ENCODE measurements around the gene DERA. TPM values are rescaled to one million over a fixed set of nuclear protein-coding genes. Genes with fewer than 3 reads are reported as not detected.
"Not testable (repeated sequence)": the region's sequence is repeated elsewhere in the genome, so short reads cannot be mapped to it uniquely, and the experiment has no call there.

The DERA gene
- total RNA-seq, 1 donor from 2014 or later, result 15.9 TPM

DNA sequence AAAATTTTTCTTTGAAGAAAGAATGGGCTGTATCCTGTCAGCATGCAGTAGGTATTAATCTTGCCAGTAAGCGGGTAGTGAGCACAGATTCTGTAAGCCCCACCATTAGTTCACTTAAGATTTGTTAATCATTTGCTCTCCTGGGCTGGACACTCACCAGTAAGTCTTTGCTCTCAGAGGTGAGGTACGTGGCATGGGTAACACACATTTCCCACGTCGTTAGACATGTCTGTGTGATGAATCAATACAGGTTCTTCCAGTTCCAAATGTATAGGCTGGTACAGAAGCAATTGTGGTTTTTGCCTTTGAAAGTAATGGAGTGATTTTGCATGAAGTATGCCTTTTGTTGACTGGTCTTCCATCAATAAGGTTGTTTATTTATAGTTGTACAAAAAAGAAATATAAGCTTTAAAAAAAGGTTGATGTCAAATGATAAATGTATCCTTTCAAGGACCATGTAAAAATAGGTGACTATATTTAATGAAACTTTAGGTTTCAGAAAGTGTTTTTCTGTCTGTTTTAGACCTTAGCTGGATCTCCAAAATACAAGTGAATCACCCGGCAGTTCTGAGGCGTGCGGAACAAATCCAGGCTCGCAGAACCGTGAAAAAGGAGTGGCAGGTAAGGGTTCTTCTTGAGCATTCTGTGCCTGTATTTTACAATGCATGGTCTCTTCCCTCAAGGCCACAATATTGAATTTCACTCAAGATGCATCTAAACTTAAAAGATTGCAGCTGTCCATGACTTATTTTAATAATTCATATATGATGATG is 45.5 kb downstream of the DERA start:
- DNase-seq, result no peak
- Mint-ChIP-seq H3K27me3 (no peaks in the 10 kb centered on the region), H3K4me1 (no peaks in the 10 kb centered on the region), H3K36me3 (ENCODE audit: low read depth) (peaks cover 7% of the 10 kb centered on the region), H3K27ac (no peak overlapping the region), H3K4me3 (no peak overlapping the region), H3K9me3 (no peaks in the 10 kb centered on the region)
- intact Hi-C loops (cut with micrococcal nuclease), result no loop called here

DNA sequence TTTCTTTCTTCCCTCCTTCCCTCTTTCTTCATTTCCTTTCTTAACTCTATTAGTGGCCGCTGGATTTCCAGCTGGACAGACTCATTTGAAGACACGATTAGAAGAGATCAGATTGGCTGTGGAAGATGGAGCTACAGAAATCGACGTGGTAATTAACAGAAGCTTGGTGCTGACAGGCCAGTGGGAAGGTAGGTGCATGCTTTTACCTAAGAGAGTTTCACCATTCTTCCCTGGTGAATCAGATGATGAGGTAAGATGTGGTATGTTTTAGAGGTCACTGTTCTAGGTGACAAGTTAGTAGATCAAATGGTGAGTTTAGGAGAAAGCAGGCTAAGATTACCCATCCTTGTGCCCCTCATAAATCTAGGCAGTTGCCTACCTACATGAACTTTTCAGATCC is 51.6 kb downstream of the DERA start:
- Mint-ChIP-seq H3K27me3 (no peaks in the 10 kb centered on the region), H3K4me1 (peaks cover 1% of the 10 kb centered on the region), H3K36me3 (ENCODE audit: low read depth) (peaks cover 10% of the 10 kb centered on the region), H3K27ac (no peak overlapping the region), H3K9me3 (no peaks in the 10 kb centered on the region), H3K4me3 (no peak overlapping the region)
- DNase-seq, result no peak
- intact Hi-C loops (cut with micrococcal nuclease), result no loop called here

DNA sequence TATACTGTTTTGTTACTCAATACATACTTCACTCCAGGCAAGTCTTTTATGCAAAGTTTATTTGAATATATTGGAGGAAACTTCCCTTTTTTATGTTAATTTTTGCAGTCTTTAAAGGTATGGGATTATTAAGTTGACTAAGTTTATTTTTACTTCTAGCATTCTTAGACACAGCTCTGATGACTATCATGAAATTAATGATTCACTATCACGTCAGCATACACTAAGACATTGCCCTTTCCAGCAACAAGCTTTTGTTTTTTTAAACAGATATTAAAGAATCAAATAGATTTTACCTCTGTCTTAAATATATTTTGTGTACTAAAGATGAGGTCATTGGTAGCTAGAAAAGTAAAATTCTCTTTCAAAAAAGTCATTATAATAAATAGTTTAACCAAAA is 52.1 kb downstream of the DERA start:
- H3K27me3 Mint-ChIP-seq, result no peaks in the 10 kb centered on the region
- H3K4me1 Mint-ChIP-seq, result peaks cover 1% of the 10 kb centered on the region
- no peak for DNase-seq
- intact Hi-C loops (cut with micrococcal nuclease), result no loop called here
- H3K4me3 Mint-ChIP-seq, result no peak overlapping the region
- peaks cover 9% of the 10 kb centered on the region for H3K36me3 Mint-ChIP-seq (ENCODE audit: low read depth)
- H3K9me3 Mint-ChIP-seq, result no peaks in the 10 kb centered on the region
- no peak overlapping the region for H3K27ac Mint-ChIP-seq

- H3K27ac Mint-ChIP-seq, result no peak overlapping the region
- H3K4me1 Mint-ChIP-seq, result peaks cover 1% of the 10 kb centered on the region
- H3K27me3 Mint-ChIP-seq, result no peaks in the 10 kb centered on the region
- intact Hi-C loops (cut with micrococcal nuclease), result no loop called here
- no peak overlapping the region for H3K4me3 Mint-ChIP-seq
- peaks cover 3% of the 10 kb centered on the region for H3K36me3 Mint-ChIP-seq (ENCODE audit: low read depth)
- no peak for DNase-seq
- no peaks in the 10 kb centered on the region for H3K9me3 Mint-ChIP-seq
Measured at GRCh38 chr12:15966426-15966825, 55.3 kb downstream of the DERA start.

GRCh38 chr12:15967053-15967452 is 55.9 kb downstream of the DERA start:
- H3K4me3 Mint-ChIP-seq; H3K9me3 Mint-ChIP-seq; H3K27me3 Mint-ChIP-seq; H3K36me3 Mint-ChIP-seq (ENCODE audit: low read depth); intact Hi-C loops (cut with micrococcal nuclease); H3K4me1 Mint-ChIP-seq; H3K27ac Mint-ChIP-seq; DNase-seq: not testable (repeated sequence)

- Mint-ChIP-seq H3K4me1 (peaks cover 1% of the 10 kb centered on the region), H3K4me3 (no peak overlapping the region), H3K27me3 (no peaks in the 10 kb centered on the region), H3K27ac (no peak overlapping the region), H3K36me3 (ENCODE audit: low read depth) (no peaks in the 10 kb centered on the region), H3K9me3 (no peaks in the 10 kb centered on the region)
- DNase-seq, result no peak
- intact Hi-C loops (cut with micrococcal nuclease), result no loop called here
Measured at GRCh38 chr12:15971211-15971610, 60.1 kb downstream of the DERA start.

DNA sequence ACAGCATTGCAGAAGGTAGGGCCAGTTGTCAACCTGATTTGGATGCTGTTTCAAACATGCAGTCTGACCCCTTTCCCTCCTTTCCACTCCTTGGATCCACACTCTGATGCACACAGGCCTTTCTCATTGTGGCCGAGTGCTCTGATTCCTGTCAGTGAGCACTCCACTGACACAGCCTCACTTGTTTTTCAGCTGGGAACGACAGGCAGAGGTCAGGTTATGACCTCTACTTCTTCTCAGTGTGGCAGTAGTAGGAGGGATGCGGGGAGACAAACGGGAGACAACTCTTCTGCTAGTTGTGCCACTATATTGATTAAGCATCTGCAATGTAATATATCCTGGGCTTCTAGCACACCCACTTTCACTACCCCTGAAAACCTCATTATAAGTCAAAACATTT is 61.8 kb downstream of the DERA start:
- Mint-ChIP-seq H3K36me3 (ENCODE audit: low read depth) (no peaks in the 10 kb centered on the region), H3K27ac (no peak overlapping the region), H3K4me3 (no peak overlapping the region), H3K9me3 (no peaks in the 10 kb centered on the region), H3K27me3 (no peaks in the 10 kb centered on the region), H3K4me1 (no peaks in the 10 kb centered on the region)
- intact Hi-C loops (cut with micrococcal nuclease), result no loop called here
- DNase-seq, result no peak

DNA sequence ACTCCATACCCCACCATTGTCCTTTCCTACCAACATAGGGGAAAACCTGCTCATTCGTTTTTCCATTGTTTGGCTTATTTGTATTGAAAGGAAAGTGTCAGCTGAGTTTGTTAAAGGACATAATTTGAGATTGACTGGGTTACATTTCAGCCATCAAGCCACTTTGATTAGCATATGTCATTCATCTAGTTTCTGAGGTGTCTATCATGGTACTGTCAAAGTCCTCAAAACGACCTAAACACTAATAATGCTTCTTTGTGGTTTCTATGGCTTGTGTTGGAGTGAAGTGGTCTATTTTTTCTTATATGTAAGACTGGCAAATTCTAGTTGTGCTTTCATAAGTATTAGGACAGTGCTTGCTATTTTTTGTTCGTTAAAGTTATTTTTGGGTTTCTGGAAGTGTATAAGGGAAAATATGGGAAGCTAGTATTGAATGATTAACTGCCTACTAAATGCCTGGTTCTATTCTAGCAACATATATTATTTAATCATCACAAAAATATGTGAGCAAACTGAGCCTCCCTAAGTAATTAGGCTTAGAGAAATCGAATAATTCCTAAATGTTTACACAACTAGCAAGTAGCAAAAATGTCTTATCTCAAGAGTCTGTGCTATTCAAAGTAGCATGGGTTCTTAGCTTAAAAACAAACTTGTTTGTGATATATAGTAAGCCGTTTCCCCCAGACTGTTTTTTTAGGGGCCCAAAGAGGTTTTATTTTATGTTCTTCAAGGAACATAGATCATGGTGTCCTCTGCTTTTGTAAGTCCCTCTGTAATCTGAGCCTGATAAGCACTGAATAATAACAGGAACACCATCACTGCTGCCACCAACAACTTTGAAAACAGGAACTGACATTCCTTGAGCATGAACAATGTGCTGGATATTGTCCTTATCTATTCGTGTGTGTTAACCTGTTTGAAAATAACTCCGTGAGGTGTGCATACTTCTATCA is 67.1 kb downstream of the DERA start:
- Mint-ChIP-seq H3K4me3 (no peak overlapping the region), H3K36me3 (ENCODE audit: low read depth) (no peaks in the 10 kb centered on the region), H3K9me3 (no peaks in the 10 kb centered on the region), H3K27me3 (no peaks in the 10 kb centered on the region), H3K27ac (no peak overlapping the region), H3K4me1 (no peaks in the 10 kb centered on the region)
- intact Hi-C loops (cut with micrococcal nuclease), result no loop called here
- DNase-seq, result no peak

DNA sequence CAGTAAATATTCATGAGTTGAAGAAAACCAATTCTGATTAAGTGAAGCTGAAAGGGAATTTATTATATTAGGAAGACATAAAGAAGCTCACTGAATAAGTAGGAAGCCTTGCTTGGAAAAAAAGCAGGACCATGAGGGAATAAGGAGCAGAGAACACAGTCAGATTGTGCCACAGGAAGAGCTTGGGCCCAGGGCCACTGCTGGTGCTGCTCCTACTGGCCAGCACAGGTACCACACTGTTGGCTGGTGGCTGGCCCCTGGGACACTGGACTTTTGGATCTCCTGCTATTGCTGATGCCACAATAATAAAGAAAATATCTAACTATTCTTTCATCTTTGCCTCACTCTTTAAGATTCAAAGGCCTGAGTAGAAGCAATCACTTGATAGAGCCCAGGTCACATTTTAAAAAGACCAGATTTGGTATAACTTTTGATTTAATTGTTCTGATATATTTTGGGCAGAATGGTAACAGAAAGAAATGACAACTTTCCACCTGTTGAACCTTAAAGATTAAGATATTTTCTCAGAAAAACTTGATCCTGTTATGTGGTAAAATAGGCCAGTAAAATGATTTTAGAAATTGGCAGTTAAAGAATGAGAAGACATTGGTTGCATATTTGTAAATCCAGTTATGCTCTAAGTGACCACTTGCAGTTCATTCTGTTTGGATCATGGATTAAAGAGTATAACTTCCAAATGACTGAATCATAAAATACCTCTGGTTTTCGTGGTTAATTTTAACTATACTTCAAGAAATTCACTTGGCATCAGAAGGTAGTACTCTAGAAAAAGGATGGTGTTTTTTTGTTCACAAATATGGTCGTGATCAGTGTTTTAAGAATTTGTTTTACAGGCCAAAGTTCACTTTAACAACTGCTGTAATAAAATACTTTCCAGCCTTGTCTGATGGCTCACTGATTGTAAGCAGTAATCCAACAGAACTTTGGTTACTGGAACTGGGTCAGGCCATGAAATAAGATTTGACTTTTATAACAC is 68.3 kb downstream of the DERA start:
- intact Hi-C loops (cut with micrococcal nuclease), result no loop called here
- Mint-ChIP-seq H3K27ac (no peak overlapping the region), H3K9me3 (no peaks in the 10 kb centered on the region)

DNA sequence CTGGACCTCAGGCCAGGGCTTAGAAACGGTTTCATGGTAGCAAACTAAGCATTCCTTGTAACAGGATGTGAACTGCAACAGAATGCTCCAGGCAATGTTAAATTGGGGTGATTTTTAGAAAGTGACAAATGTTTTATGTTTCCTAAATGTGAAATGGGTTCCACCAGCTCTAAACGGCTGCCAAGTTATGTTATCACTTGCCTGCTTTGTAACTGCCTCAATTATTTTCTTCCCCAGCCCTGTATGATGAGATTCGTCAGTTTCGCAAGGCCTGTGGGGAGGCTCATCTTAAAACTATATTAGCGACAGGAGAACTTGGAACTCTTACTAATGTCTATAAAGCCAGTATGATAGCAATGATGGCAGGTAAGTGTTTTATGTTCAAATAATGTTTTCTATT is 70.9 kb downstream of the DERA start:
- no peaks in the 10 kb centered on the region for H3K9me3 Mint-ChIP-seq
- peaks cover 11% of the 10 kb centered on the region for H3K36me3 Mint-ChIP-seq (ENCODE audit: low read depth)
- H3K4me3 Mint-ChIP-seq, result no peak overlapping the region
- no peak for DNase-seq
- H3K27me3 Mint-ChIP-seq, result no peaks in the 10 kb centered on the region
- H3K27ac Mint-ChIP-seq, result no peak overlapping the region
- intact Hi-C loops (cut with micrococcal nuclease), result no loop called here
- peaks cover 10% of the 10 kb centered on the region for H3K4me1 Mint-ChIP-seq

More for the DNA sequence above, 68.3 kb downstream of the DERA start:
- Mint-ChIP-seq H3K27me3 (no peaks in the 10 kb centered on the region), H3K4me3 (no peak overlapping the region), H3K36me3 (ENCODE audit: low read depth) (peaks cover 2% of the 10 kb centered on the region), H3K4me1 (no peaks in the 10 kb centered on the region)
- DNase-seq, result no peak

GRCh38 chr12:15982471-15982870 is 71.3 kb downstream of the DERA start:
- Mint-ChIP-seq H3K27me3 (no peaks in the 10 kb centered on the region), H3K36me3 (ENCODE audit: low read depth) (peaks cover 12% of the 10 kb centered on the region), H3K4me1 (peaks cover 10% of the 10 kb centered on the region), H3K4me3 (no peak overlapping the region), H3K9me3 (no peaks in the 10 kb centered on the region), H3K27ac (no peak overlapping the region)
- no peak for DNase-seq
- intact Hi-C loops (cut with micrococcal nuclease), result no loop called here

GRCh38 chr12:15982921-15983320 is 71.8 kb downstream of the DERA start:
- DNase-seq, result no peak
- no peak overlapping the region for H3K27ac Mint-ChIP-seq
- intact Hi-C loops (cut with micrococcal nuclease), result no loop called here

GRCh38 chr12:15984097-15984800 is 73.1 kb downstream of the DERA start:
- H3K27ac Mint-ChIP-seq, result no peak overlapping the region
- intact Hi-C loops (cut with micrococcal nuclease), result no loop called here
- H3K36me3 Mint-ChIP-seq (ENCODE audit: low read depth), result peaks cover 18% of the 10 kb centered on the region
- H3K4me1 Mint-ChIP-seq, result peaks cover 10% of the 10 kb centered on the region
- no peak for DNase-seq
- H3K9me3 Mint-ChIP-seq, result no peaks in the 10 kb centered on the region
- no peak overlapping the region for H3K4me3 Mint-ChIP-seq
- no peaks in the 10 kb centered on the region for H3K27me3 Mint-ChIP-seq

More at GRCh38 chr12:15982921-15983320, 71.8 kb downstream of the DERA start:
- Mint-ChIP-seq H3K27me3 (no peaks in the 10 kb centered on the region), H3K9me3 (no peaks in the 10 kb centered on the region), H3K4me3 (no peak overlapping the region), H3K4me1 (peaks cover 10% of the 10 kb centered on the region), H3K36me3 (ENCODE audit: low read depth) (peaks cover 14% of the 10 kb centered on the region)
